ENCODE measurements around the gene UQCR11. TPM values are rescaled to one million over a fixed set of nuclear protein-coding genes. Genes with fewer than 3 reads are reported as not detected.

Gene UQCR11
- total RNA-seq: 100 to 1,000 TPM in 1 of 4 donors, 10 to 100 TPM in 3; 78.2 to 102 (median 92.4) TPM

DNA sequence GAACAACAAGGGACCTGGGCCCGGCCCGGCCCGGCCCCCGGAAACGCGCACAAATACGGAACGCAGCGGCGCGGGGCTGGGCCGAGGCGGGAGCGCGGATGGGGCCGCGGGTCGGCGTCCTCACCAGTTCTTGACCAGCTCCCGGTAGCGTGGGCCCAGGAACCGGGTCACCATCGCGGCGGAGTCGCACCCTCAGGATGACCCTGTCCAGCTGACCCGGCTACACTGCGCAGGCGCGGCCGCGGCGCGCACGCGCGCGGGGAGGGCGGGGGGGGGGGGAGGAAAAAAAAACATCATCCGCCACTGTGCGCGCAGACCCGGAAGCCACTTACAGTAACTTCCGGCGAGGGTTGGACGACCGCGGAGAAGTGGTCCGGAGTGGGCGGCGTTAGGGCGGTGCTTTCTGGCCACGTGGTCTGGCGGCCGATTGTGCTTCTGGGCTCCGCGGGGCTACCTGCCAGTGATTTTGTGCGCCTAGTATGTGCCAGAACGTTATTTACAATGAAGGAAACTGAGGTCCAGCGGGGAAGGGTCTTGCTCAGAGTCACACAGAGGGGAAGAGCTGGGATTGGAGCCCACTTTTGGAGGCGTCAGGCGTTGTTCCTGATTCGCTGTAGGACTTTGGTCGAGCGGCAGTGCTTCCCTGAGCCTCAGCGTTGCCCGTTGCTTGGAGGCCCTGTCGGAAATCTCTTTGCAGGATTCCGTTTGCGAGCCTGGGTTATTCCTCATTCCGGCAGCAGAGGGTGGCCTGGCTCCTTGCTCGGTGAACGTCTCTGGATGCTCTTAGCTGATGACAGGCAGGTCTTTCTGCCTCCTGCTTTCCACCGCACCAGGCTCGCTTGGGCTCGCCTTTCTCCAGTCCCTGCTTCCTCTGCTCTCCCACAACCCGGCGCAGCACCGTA, at the start of gene UQCR11:
TSS of gene UQCR11 (minus strand) at position 227 of the 902 bp plus-strand sequence. CDS start at position 174, 53 bp downstream.
- H3K27me3 ChIP-seq: no peaks in the 10 kb centered on the region
- peaks cover 0 to 55% (median 26%) of the 10 kb centered on the region in 3 donors for H3K4me1 ChIP-seq
- WGBS, 2 donors (ENCODE audit: low coverage in 1 of 2): 0% methylated on average over 6 to 15 of the region's 79 CpGs
- H3K27ac ChIP-seq: peak within 1 kb of the TSS; percentile 54 to 95 (median 91)
- H3K4me3 ChIP-seq: peak within 1 kb of the TSS; percentile 58 to 96
- TF ChIP-seq POLR2AphosphoS5 (IDR thresholded peaks at IDR 0.05) (peak; percentile 28), EP300 (IDR thresholded peaks at IDR 0.05) (no peak), POLR2A (IDR thresholded peaks at IDR 0.05) (peak in 1 of 2 donors; percentile 35)
- TF ChIP-seq, protein P1, sequence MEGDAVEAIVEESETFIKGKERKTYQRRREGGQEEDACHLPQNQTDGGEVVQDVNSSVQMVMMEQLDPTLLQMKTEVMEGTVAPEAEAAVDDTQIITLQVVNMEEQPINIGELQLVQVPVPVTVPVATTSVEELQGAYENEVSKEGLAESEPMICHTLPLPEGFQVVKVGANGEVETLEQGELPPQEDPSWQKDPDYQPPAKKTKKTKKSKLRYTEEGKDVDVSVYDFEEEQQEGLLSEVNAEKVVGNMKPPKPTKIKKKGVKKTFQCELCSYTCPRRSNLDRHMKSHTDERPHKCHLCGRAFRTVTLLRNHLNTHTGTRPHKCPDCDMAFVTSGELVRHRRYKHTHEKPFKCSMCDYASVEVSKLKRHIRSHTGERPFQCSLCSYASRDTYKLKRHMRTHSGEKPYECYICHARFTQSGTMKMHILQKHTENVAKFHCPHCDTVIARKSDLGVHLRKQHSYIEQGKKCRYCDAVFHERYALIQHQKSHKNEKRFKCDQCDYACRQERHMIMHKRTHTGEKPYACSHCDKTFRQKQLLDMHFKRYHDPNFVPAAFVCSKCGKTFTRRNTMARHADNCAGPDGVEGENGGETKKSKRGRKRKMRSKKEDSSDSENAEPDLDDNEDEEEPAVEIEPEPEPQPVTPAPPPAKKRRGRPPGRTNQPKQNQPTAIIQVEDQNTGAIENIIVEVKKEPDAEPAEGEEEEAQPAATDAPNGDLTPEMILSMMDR (IDR thresholded peaks at IDR 0.05): peak in 3 of 4 experiments; percentile 65 to 79 (median 75)
- ATAC-seq: peak; percentile 97
- H3K9me3 ChIP-seq: no peaks in the 10 kb centered on the region
- H3K36me3 ChIP-seq: peaks cover 0 to 25% of the 10 kb centered on the region in 2 donors

DNA sequence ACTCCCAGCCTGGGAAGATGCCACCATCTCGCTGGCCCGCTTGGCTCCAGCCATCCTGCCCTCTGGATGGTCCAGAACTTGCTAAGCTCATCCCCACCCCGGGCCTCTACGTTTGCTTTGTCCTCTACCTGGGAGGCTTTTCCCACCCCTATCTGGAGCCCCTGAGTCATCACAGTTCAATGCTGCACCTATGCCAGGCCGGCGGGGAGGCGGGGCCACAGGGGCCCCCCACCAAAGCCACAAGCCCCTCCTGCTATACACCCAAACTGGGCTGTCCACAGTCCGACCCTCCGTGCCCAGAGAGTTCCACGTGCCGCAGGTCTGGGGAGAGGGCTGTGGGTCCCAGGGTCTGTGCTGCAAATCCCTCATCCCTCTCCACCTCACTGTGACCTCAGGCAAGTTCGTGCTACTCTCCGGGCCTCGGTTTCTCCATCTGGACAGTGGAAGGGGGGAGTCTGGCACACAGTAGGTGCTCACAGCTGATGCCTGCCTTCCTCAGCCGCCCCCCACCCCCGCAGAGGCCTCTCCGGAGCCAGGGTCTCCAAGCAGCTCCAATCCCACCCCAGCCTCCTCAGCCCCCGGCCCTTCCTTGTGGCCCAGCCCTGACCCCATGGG, 49.0 kb upstream of the UQCR11 start:
- Histone ChIP-seq H3K4me1 (peaks cover 0 to 28% (median 14%) of the 10 kb centered on the region in 3 donors), H3K27me3 (peaks cover 28% of the 10 kb centered on the region), H3K9me3 (no peaks in the 10 kb centered on the region), H3K27ac (no peak overlapping the region), H3K4me3 (no peak overlapping the region), H3K36me3 (peaks cover 0 to 6% of the 10 kb centered on the region in 2 donors)
- 72 to 76% methylated on average over 3 to 7 of the region's 18 CpGs for WGBS, 2 donors (ENCODE audit: low coverage in 1 of 2)
- no peak for ATAC-seq
- TF ChIP-seq, protein P1 (IDR thresholded peaks at IDR 0.05): no peak
- TF ChIP-seq POLR2AphosphoS5 (IDR thresholded peaks at IDR 0.05) (no peak), EP300 (IDR thresholded peaks at IDR 0.05) (no peak), POLR2A (IDR thresholded peaks at IDR 0.05) (no peak)

DNA sequence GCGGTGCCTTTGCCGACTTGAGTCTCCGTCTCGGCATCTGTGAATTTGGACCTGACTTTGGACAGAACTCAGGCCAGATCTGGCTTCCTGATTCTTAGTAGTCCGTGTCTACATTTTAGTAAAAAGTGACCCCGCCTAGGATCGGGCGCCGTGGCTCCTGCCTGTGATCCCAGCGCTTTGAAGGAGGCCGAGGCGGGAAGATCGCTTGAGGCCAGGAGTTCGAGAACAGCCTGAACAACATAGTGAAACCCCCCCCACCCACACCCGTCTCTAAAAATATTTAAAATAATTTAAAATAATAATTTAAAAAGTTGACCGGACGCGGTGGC, 48.0 kb upstream of the UQCR11 start:
- Histone ChIP-seq H3K27ac (peak overlapping the region; percentile 70 to 100 (median 99)), H3K4me1 (peaks cover 0 to 28% (median 14%) of the 10 kb centered on the region in 3 donors), H3K4me3 (peak overlapping the region; percentile 43 to 95), H3K9me3 (no peaks in the 10 kb centered on the region), H3K27me3 (peaks cover 18% of the 10 kb centered on the region), H3K36me3 (peaks cover 0 to 17% of the 10 kb centered on the region in 2 donors)
- WGBS, 2 donors (ENCODE audit: low coverage in 1 of 2): 14 to 60% methylated on average over 1 to 15 of the region's 18 CpGs
- TF ChIP-seq, protein P1 (IDR thresholded peaks at IDR 0.05): no peak
- TF ChIP-seq POLR2A (IDR thresholded peaks at IDR 0.05) (no peak), EP300 (IDR thresholded peaks at IDR 0.05) (no peak), POLR2AphosphoS5 (IDR thresholded peaks at IDR 0.05) (no peak)
- peak; percentile 22 for ATAC-seq

DNA sequence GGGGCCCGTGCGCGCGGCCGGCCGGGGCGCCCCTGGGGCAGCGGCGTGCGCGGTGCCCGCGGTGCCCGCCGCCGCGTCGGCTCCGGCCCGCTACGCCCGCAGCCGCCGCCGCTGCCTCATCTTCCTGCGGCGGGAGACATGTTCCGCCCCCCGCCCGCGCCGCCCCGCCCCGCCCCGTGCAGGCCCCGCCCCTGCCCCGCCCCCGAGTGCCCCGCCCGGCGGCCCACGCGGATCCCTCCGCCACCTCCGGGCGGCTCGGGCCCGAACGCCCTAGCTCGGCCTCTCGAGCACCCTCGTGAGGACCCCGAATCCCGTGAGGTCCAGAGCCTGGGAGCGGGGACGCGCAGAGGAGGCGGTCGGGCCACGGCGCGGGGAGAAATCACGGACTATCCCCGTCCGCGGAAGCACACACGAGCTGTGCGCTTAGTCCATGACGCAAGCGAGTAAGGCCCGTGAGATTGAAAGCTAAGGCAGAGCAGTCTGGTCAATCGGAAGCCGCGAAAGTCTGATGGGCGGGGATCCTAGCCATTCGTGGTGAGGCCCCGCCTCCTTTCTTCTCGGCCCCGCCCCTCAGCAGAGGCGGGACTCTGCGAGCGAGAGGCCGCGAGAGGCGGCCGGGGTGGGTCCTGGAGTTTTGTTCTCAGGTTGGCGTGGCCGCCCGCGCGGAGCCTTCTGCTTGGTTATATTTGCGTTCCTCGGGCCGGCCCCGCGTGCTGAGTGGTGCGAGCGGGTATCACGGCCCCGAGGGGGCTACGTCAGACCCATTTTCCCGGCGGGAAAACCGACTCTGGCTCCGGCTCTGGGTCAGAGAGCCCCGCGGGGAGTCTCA, 47.4 kb upstream of the UQCR11 start, which contains the start of gene TCF3:
TSS of gene TCF3 (minus strand) at position 145 of the 829 bp plus-strand sequence. CDS start 2,367 bp downstream, outside the sequence.
- H3K27me3 ChIP-seq: peaks cover 12% of the 10 kb centered on the region
- peaks cover 0 to 28% (median 14%) of the 10 kb centered on the region in 3 donors for H3K4me1 ChIP-seq
- H3K27ac ChIP-seq: peak within 1 kb of the TSS; percentile 87 to 100 (median 99)
- peak; percentile 97 for ATAC-seq
- peak within 1 kb of the TSS; percentile 92 to 95 for H3K4me3 ChIP-seq
- WGBS, 2 donors (ENCODE audit: low coverage in 1 of 2): 10% methylated on average over 2 of the region's 107 CpGs; no CpG with 5 or more reads in 1 of the 2 donors
- H3K36me3 ChIP-seq: peaks cover 0 to 19% of the 10 kb centered on the region in 2 donors
- TF ChIP-seq POLR2A (IDR thresholded peaks at IDR 0.05) (peak in 1 of 2 donors; percentile 31), POLR2AphosphoS5 (IDR thresholded peaks at IDR 0.05) (peak; percentile 55), EP300 (IDR thresholded peaks at IDR 0.05) (no peak)
- TF ChIP-seq, protein P1 (IDR thresholded peaks at IDR 0.05): peak in 2 of 4 experiments; percentile 6 to 30
- H3K9me3 ChIP-seq: no peaks in the 10 kb centered on the region

Measured in gastroesophageal sphincter (tissue), 4 donors.